ENCODE results near the gene ANTXRL.

- TF ChIP-seq POLR2A (IDR thresholded peaks at IDR 0.05) = no peak
- TF ChIP-seq CTCF (IDR thresholded peaks at IDR 0.05) = no peak
Observed at GRCh38 chr10:46292573-46293023, 5.8 kb downstream of the ANTXRL start.

Measured in lower leg skin (tissue), 3 donors.